ENCODE measurements around the gene NOPCHAP1.

NOPCHAP1 gene

GRCh38 chr12:104955703-104956102, 30.4 kb upstream of the NOPCHAP1 start:
- H3K9me3 ChIP-seq (ENCODE audit: insufficient read depth, low read depth, low read length) = no peaks in the 10 kb centered on the region
- no peak overlapping the region for H3K4me3 ChIP-seq (ENCODE audit: low read length)
- H3K27me3 ChIP-seq (ENCODE audit: insufficient read depth, low read length) = peaks cover 44% of the 10 kb centered on the region
- peaks cover 5% of the 10 kb centered on the region; the same call in 1 of the 2 replicates for H3K4me1 ChIP-seq (ENCODE audit: insufficient read depth, low read length)
- H3K9ac ChIP-seq (ENCODE audit: low read depth, low read length) = no peak overlapping the region
- no peak overlapping the region for H3K27ac ChIP-seq (ENCODE audit: low read length)
- no peaks in the 10 kb centered on the region for H3K36me3 ChIP-seq (ENCODE audit: insufficient read depth, low read depth, low read length)

DNA sequence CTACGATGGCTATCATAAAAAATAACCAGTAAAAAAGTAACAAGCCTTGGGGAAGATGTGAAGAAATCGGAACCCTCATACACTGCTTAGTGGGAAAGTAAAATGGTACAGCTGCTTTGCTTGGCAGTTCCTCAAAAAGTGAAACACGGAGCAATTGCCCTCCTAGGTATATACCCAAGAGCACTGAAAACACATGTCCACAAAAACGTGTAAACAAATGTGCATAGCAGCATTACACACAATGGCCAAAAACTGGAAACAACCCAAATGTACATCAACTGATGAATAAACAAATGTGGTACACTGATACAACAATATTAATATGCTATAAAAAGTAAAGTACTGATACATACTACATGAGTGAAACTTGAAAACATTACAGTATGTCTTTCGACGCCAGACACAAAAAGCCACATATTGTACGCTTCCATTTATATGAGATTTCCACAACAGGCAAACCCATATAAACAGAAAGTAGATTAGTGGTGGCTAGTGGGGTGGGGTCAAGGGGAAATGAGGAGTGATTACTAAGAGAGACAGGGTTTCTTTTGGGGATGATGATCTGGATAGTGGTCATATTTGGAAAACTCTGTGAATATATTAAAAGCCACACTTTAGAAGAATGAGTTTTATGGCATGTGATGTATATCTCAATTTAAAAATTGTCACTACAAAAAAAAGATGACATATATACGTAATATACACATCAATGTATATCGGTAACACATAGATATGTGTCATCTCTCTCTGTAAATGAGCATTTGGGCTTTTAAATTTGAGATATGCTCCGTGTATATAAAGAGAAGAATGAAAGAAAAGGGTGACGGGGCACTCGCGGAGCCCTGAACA, 29.0 kb upstream of the NOPCHAP1 start:
- Histone ChIP-seq H3K4me3 (ENCODE audit: low read length) (peak overlapping the region; percentile 87), H3K4me1 (ENCODE audit: insufficient read depth, low read length) (peaks cover 5% of the 10 kb centered on the region; the same call in 1 of the 2 replicates), H3K9me3 (ENCODE audit: insufficient read depth, low read depth, low read length) (no peaks in the 10 kb centered on the region), H3K36me3 (ENCODE audit: insufficient read depth, low read depth, low read length) (no peaks in the 10 kb centered on the region), H3K9ac (ENCODE audit: low read depth, low read length) (peak overlapping the region; percentile 23; the same call in 1 of the 2 replicates), H3K27ac (ENCODE audit: low read length) (no peak overlapping the region), H3K27me3 (ENCODE audit: insufficient read depth, low read length) (peaks cover 44% of the 10 kb centered on the region)

- Histone ChIP-seq H3K36me3 (ENCODE audit: insufficient read depth, low read depth, low read length) (no peaks in the 10 kb centered on the region), H3K9me3 (ENCODE audit: insufficient read depth, low read depth, low read length) (no peaks in the 10 kb centered on the region), H3K4me3 (ENCODE audit: low read length) (peak overlapping the region; percentile 87), H3K4me1 (ENCODE audit: insufficient read depth, low read length) (peaks cover 5% of the 10 kb centered on the region; the same call in 1 of the 2 replicates), H3K27me3 (ENCODE audit: insufficient read depth, low read length) (peaks cover 44% of the 10 kb centered on the region), H3K27ac (ENCODE audit: low read length) (no peak overlapping the region), H3K9ac (ENCODE audit: low read depth, low read length) (peak overlapping the region; percentile 23; the same call in 1 of the 2 replicates)
These were observed 28.5 kb upstream of the NOPCHAP1 start for GRCh38 chr12:104957719-104958000.

- Histone ChIP-seq H3K4me3 (ENCODE audit: low read length) (peak within 1 kb of the TSS; percentile 87), H3K9me3 (ENCODE audit: insufficient read depth, low read depth, low read length) (no peaks in the 10 kb centered on the region), H3K4me1 (ENCODE audit: insufficient read depth, low read length) (peaks cover 5% of the 10 kb centered on the region; the same call in 1 of the 2 replicates), H3K9ac (ENCODE audit: low read depth, low read length) (peak within 1 kb of the TSS; percentile 78; the same call in 1 of the 2 replicates), H3K27me3 (ENCODE audit: insufficient read depth, low read length) (peaks cover 44% of the 10 kb centered on the region), H3K36me3 (ENCODE audit: insufficient read depth, low read depth, low read length) (no peaks in the 10 kb centered on the region), H3K27ac (ENCODE audit: low read length) (no peak within 1 kb of the TSS)
These were observed 27.9 kb upstream of the NOPCHAP1 start, which contains the start of gene SLC41A2 for GRCh38 chr12:104958001-104958804. Gene SLC41A2 (minus strand): TSS chr12:104958290. CDS start chr12:104928527, 29,763 bp downstream.

DNA sequence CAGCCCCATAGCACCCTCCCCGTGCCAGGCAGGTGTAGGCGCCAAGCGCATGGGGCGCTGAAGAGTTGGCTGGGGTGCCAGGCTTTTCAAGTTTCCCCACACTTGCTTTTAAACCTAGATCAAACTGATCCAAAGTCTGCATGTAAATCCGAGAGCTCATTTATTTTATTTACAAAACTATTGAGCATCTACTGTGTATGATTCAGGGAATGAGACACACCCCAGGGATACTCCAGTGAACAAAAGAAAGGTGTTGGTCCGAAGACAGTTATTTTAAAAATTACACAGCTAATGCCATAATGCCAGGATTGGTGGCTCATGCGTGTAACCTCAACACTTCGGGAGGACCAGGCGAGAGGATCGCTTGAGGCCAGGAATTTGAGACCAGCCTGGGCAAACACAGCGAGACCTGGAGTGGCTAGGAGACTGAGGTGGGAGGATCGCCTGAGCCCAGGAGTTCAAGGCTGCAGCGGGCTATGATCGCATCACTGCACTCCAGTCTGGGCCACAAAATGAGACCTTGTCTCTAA, 27.2 kb upstream of the NOPCHAP1 start:
- H3K9ac ChIP-seq (ENCODE audit: low read depth, low read length) = peak overlapping the region; percentile 78; the same call in 1 of the 2 replicates

DNA sequence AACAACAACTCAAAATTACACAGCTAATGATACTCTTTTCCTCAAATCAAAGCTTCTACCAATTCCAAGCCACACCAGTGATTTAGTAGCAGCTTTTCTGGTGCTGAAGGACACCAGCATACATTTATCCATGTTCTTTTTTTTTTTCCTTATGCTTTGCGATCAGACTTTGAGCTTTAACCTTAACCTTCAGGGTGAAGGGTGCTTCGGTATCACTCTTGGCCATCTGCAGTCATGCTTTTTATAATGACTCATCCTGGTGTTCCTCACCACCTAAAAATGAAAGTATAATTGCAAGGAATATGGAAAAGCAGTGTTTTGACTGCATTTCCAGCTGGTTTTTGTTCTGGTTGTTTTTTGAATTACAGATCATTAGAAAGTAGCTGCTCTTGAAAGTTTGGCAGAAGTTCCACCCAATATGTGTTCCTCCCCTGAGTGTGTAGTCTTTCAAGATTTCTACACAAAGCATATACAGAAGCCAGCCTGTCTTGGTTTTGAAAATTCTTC, 26.7 kb upstream of the NOPCHAP1 start:
- peaks cover 44% of the 10 kb centered on the region for H3K27me3 ChIP-seq (ENCODE audit: insufficient read depth, low read length)
- no peak overlapping the region for H3K9ac ChIP-seq (ENCODE audit: low read depth, low read length)
- no peaks in the 10 kb centered on the region for H3K36me3 ChIP-seq (ENCODE audit: insufficient read depth, low read depth, low read length)
- peaks cover 5% of the 10 kb centered on the region; the same call in 1 of the 2 replicates for H3K4me1 ChIP-seq (ENCODE audit: insufficient read depth, low read length)
- no peaks in the 10 kb centered on the region for H3K9me3 ChIP-seq (ENCODE audit: insufficient read depth, low read depth, low read length)
- H3K4me3 ChIP-seq (ENCODE audit: low read length) = no peak overlapping the region
- H3K27ac ChIP-seq (ENCODE audit: low read length) = no peak overlapping the region

More for the DNA sequence above, 27.2 kb upstream of the NOPCHAP1 start:
- H3K27ac ChIP-seq (ENCODE audit: low read length) = no peak overlapping the region
- H3K9me3 ChIP-seq (ENCODE audit: insufficient read depth, low read depth, low read length) = no peaks in the 10 kb centered on the region
- H3K36me3 ChIP-seq (ENCODE audit: insufficient read depth, low read depth, low read length) = no peaks in the 10 kb centered on the region
- peaks cover 5% of the 10 kb centered on the region; the same call in 1 of the 2 replicates for H3K4me1 ChIP-seq (ENCODE audit: insufficient read depth, low read length)
- peak overlapping the region; percentile 87 for H3K4me3 ChIP-seq (ENCODE audit: low read length)
- H3K27me3 ChIP-seq (ENCODE audit: insufficient read depth, low read length) = peaks cover 44% of the 10 kb centered on the region

DNA sequence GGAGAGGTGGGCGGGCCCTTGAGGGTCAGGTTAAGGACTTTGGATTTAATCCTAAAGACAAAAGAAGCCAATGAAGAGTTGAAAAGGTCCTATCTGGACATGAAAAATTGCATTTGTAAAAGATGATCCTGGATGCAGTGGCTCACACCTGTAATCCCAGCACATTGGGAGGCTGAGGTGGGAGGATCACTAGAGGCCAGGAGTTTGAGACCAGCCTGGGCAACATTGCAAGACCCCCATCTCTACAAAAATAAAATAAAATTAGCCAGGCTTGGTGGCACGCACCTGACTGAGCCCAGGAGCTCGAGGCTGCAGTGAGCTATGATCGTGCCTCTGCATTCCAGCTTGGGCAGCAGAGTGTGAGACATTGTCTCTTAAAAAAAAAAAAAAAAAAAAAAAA, 25.7 kb upstream of the NOPCHAP1 start:
- Histone ChIP-seq H3K27ac (ENCODE audit: low read length) (no peak overlapping the region), H3K4me1 (ENCODE audit: insufficient read depth, low read length) (peaks cover 5% of the 10 kb centered on the region; the same call in 1 of the 2 replicates), H3K27me3 (ENCODE audit: insufficient read depth, low read length) (peaks cover 41% of the 10 kb centered on the region), H3K4me3 (ENCODE audit: low read length) (no peak overlapping the region), H3K9me3 (ENCODE audit: insufficient read depth, low read depth, low read length) (no peaks in the 10 kb centered on the region), H3K9ac (ENCODE audit: low read depth, low read length) (no peak overlapping the region), H3K36me3 (ENCODE audit: insufficient read depth, low read depth, low read length) (no peaks in the 10 kb centered on the region)

DNA sequence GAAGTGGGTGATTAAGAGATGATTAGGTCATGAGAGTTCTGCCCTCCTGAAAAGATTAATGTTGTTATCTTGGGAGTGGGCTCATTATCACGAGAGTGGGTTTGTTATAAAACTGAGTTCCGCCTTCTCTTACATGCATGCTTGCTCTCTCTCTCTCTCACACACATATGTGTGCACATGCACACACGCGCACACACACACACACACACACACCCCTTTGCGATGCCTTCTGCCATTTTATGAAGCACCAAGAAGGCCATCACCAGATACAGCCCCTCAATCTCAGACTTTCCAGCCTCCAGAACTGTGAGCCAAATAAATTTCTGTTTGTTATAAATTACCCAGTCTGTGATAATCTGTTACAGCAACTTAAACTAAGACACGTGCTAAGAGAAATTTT, 22.4 kb upstream of the NOPCHAP1 start:
- Histone ChIP-seq H3K9ac (ENCODE audit: low read depth, low read length) (no peak overlapping the region), H3K27me3 (ENCODE audit: insufficient read depth, low read length) (peaks cover 15% of the 10 kb centered on the region), H3K27ac (ENCODE audit: low read length) (no peak overlapping the region), H3K4me1 (ENCODE audit: insufficient read depth, low read length) (peaks cover 3% of the 10 kb centered on the region; the same call in 1 of the 2 replicates), H3K36me3 (ENCODE audit: insufficient read depth, low read depth, low read length) (no peaks in the 10 kb centered on the region), H3K4me3 (ENCODE audit: low read length) (no peak overlapping the region), H3K9me3 (ENCODE audit: insufficient read depth, low read depth, low read length) (no peaks in the 10 kb centered on the region)

- Histone ChIP-seq H3K4me3 (ENCODE audit: low read length) (no peak overlapping the region), H3K36me3 (ENCODE audit: insufficient read depth, low read depth, low read length) (no peaks in the 10 kb centered on the region), H3K4me1 (ENCODE audit: insufficient read depth, low read length) (no peaks in the 10 kb centered on the region), H3K9me3 (ENCODE audit: insufficient read depth, low read depth, low read length) (no peaks in the 10 kb centered on the region), H3K27me3 (ENCODE audit: insufficient read depth, low read length) (peaks cover 9% of the 10 kb centered on the region), H3K27ac (ENCODE audit: low read length) (no peak overlapping the region), H3K9ac (ENCODE audit: low read depth, low read length) (no peak overlapping the region)
These were observed 21.8 kb upstream of the NOPCHAP1 start for GRCh38 chr12:104964167-104964855.

DNA sequence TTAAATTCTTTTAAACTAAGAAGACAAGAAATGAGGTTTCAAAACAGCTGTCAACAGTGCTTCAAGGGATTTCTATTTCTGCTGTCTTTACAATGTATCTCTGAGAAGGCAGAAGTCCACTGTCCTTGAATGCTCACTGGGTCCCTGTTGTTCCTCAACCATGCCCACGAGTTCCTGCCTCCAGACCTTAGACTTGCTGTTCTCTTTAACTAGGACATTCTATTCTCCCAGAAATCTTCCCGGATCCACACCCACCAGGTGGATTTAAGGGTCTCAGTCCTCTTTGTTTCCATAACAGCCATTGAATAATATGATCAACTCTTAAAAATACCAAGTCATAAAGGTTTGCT, 21.3 kb upstream of the NOPCHAP1 start:
- H3K9me3 ChIP-seq (ENCODE audit: insufficient read depth, low read depth, low read length) = no peaks in the 10 kb centered on the region
- H3K36me3 ChIP-seq (ENCODE audit: insufficient read depth, low read depth, low read length) = no peaks in the 10 kb centered on the region
- H3K4me1 ChIP-seq (ENCODE audit: insufficient read depth, low read length) = no peaks in the 10 kb centered on the region
- no peak overlapping the region for H3K9ac ChIP-seq (ENCODE audit: low read depth, low read length)
- H3K4me3 ChIP-seq (ENCODE audit: low read length) = no peak overlapping the region
- H3K27ac ChIP-seq (ENCODE audit: low read length) = no peak overlapping the region
- peaks cover 4% of the 10 kb centered on the region for H3K27me3 ChIP-seq (ENCODE audit: insufficient read depth, low read length)

GRCh38 chr12:104966677-104967076, 19.4 kb upstream of the NOPCHAP1 start:
- Histone ChIP-seq H3K9ac (ENCODE audit: low read depth, low read length) (no peak overlapping the region), H3K27ac (ENCODE audit: low read length) (no peak overlapping the region), H3K4me3 (ENCODE audit: low read length) (no peak overlapping the region)

More at GRCh38 chr12:104966677-104967076, 19.4 kb upstream of the NOPCHAP1 start:
- no peaks in the 10 kb centered on the region for H3K9me3 ChIP-seq (ENCODE audit: insufficient read depth, low read depth, low read length)
- H3K27me3 ChIP-seq (ENCODE audit: insufficient read depth, low read length) = no peaks in the 10 kb centered on the region
- H3K36me3 ChIP-seq (ENCODE audit: insufficient read depth, low read depth, low read length) = no peaks in the 10 kb centered on the region
- H3K4me1 ChIP-seq (ENCODE audit: insufficient read depth, low read length) = no peaks in the 10 kb centered on the region
